ENCODE results near the gene TNF. TPM values are rescaled to one million over a fixed set of nuclear protein-coding genes. Genes with fewer than 3 reads are reported as not detected.

TNF gene
- total RNA-seq, 5 donors from 2014 or later (not counting 1 experiment from before 2014, with no cell fraction given): 13.8 to 28.0 (median 25.0) TPM

- peaks cover 31% of the 10 kb centered on the region for H3K36me3 Mint-ChIP-seq
- no peaks in the 10 kb centered on the region for H3K27me3 Mint-ChIP-seq
- ATAC-seq (replicated peaks in 1 of 4): peak; percentile 80 to 81 (median 80)
- peaks cover 53 to 68% (median 54%) of the 10 kb centered on the region in 3 donors for H3K4me1 Mint-ChIP-seq
- peaks cover 28 to 46% of the 10 kb centered on the region in 2 experiments for H3K4me1 ChIP-seq (ENCODE audit: control insufficient read depth in 1 of 2, extremely low read depth in 1 of 2, insufficient read depth in 2 of 2, low read length in 2 of 2)
- CTCF ChIA-PET: interaction anchor here (0.6 to 6.2 kb wide), 15 partner anchors 9 to 825 kb away, joined by 3 to 40 read pairs (median 3); partner anchors contain the start of genes BAG6 (in 1 of the 2), LTA (in 1 of the 2), MDC1 (in 1 of the 2) and MICB (in 1 of the 2)
- H3K27me3 ChIP-seq (replicated peaks in 1 of 2; ENCODE audit: control insufficient read depth in 2 of 2, extremely low read depth in 1 of 2, insufficient read depth in 2 of 2, low read length in 1 of 2): no peaks in the 10 kb centered on the region
- peak within 1 kb of the TSS; percentile 99 for H3K27ac ChIP-seq (ENCODE audit: low read length)
- H3K4me3 ChIP-seq (ENCODE audit: control insufficient read depth in 1 of 2, extremely low read depth in 1 of 2, low read length in 1 of 2): peak within 1 kb of the TSS; percentile 87 to 99
- H3K36me3 ChIP-seq (ENCODE audit: control insufficient read depth in 2 of 2, extremely low read depth in 1 of 2, insufficient read depth in 1 of 2, low read length in 1 of 2): peaks cover 9 to 35% of the 10 kb centered on the region in 2 donors
- POLR2A ChIA-PET: interaction anchor here (0.6 to 1.2 kb wide), 18 partner anchors 9 to 1296 kb away, joined by 3 to 6 read pairs (median 3); partner anchors contain the start of genes BAG6 (in 1 of the 2) and MICB (in 1 of the 2)
- H3K4me3 Mint-ChIP-seq: peak within 1 kb of the TSS; percentile 96 to 99 (median 97)
- 0% methylated on average over 35 of the region's 43 CpGs for WGBS (ENCODE audit: insufficient coverage)
- H3K27ac Mint-ChIP-seq: peak within 1 kb of the TSS; percentile 99
- no peaks in the 10 kb centered on the region for H3K9me3 ChIP-seq
- H3K9me3 Mint-ChIP-seq: no peaks in the 10 kb centered on the region
- peak; percentile 84 to 97 (median 93) for DNase-seq
These were observed 33.5 kb upstream of the TNF start, which contains the start of gene DDX39B for GRCh38 chr6:31541658-31542521. Gene DDX39B, minus strand, starts transcription at chr6:31542003. Its CDS starts 1,471 bp downstream, at chr6:31540532.

GRCh38 chr6:31543639-31544038 is 31.7 kb upstream of the TNF start:
- 100% methylated on average over 5 of the region's 6 CpGs for WGBS (ENCODE audit: insufficient coverage)
- DNase-seq (no peak), ATAC-seq (replicated peaks in 1 of 4) (no peak)
- ChIA-PET POLR2A (interaction anchor here in 1 of 2 donors (0.6 kb wide), 1 partner anchor 78 kb away, joined by 3 read pairs; no protein-coding TSS in a partner anchor), CTCF (interaction anchor here (0.6 to 6.2 kb wide), 5 partner anchors 8 to 1429 kb away, joined by 3 to 40 read pairs (median 4); partner anchors contain the start of gene TNF (in 1 of the 2))
- H3K4me1 Mint-ChIP-seq: peaks cover 58 to 65% (median 60%) of the 10 kb centered on the region in 3 donors
- no peaks in the 10 kb centered on the region for H3K27me3 ChIP-seq (replicated peaks in 1 of 2; ENCODE audit: control insufficient read depth in 2 of 2, extremely low read depth in 1 of 2, insufficient read depth in 2 of 2, low read length in 1 of 2)
- no peak overlapping the region for H3K27ac ChIP-seq (ENCODE audit: low read length)
- no peaks in the 10 kb centered on the region for H3K27me3 Mint-ChIP-seq
- H3K9me3 ChIP-seq: no peaks in the 10 kb centered on the region
- H3K9me3 Mint-ChIP-seq: no peaks in the 10 kb centered on the region
- no peak overlapping the region for H3K4me3 ChIP-seq (ENCODE audit: control insufficient read depth in 1 of 2, extremely low read depth in 1 of 2, low read length in 1 of 2)
- H3K4me1 ChIP-seq (ENCODE audit: control insufficient read depth in 1 of 2, extremely low read depth in 1 of 2, insufficient read depth in 2 of 2, low read length in 2 of 2): peaks cover 36 to 56% of the 10 kb centered on the region in 2 experiments
- no peak overlapping the region for H3K27ac Mint-ChIP-seq
- peaks cover 8 to 17% of the 10 kb centered on the region in 2 donors for H3K36me3 ChIP-seq (ENCODE audit: control insufficient read depth in 2 of 2, extremely low read depth in 1 of 2, insufficient read depth in 1 of 2, low read length in 1 of 2)
- peaks cover 21% of the 10 kb centered on the region for H3K36me3 Mint-ChIP-seq
- peak overlapping the region in 1 of 3 donors; percentile 97 for H3K4me3 Mint-ChIP-seq

GRCh38 chr6:31544676-31545075 is 30.7 kb upstream of the TNF start:
- no peaks in the 10 kb centered on the region for H3K27me3 Mint-ChIP-seq
- no peak for DNase-seq
- no peaks in the 10 kb centered on the region for H3K27me3 ChIP-seq (replicated peaks in 1 of 2; ENCODE audit: control insufficient read depth in 2 of 2, extremely low read depth in 1 of 2, insufficient read depth in 2 of 2, low read length in 1 of 2)
- no peak overlapping the region for H3K4me3 ChIP-seq (ENCODE audit: control insufficient read depth in 1 of 2, extremely low read depth in 1 of 2, low read length in 1 of 2)
- H3K9me3 Mint-ChIP-seq: no peaks in the 10 kb centered on the region
- H3K4me1 Mint-ChIP-seq: peaks cover 51 to 55% (median 54%) of the 10 kb centered on the region in 3 donors
- peaks cover 25 to 46% of the 10 kb centered on the region in 2 experiments for H3K4me1 ChIP-seq (ENCODE audit: control insufficient read depth in 1 of 2, extremely low read depth in 1 of 2, insufficient read depth in 2 of 2, low read length in 2 of 2)
- WGBS (ENCODE audit: insufficient coverage): no CpG with 5 or more reads among the region's 2 CpGs
- H3K36me3 Mint-ChIP-seq: peaks cover 11% of the 10 kb centered on the region
- POLR2A ChIA-PET: no interaction called here
- H3K36me3 ChIP-seq (ENCODE audit: control insufficient read depth in 2 of 2, extremely low read depth in 1 of 2, insufficient read depth in 1 of 2, low read length in 1 of 2): peaks cover 3 to 12% of the 10 kb centered on the region in 2 donors
- no peak for ATAC-seq (replicated peaks in 1 of 4)
- H3K9me3 ChIP-seq: no peaks in the 10 kb centered on the region
- no peak overlapping the region for H3K27ac ChIP-seq (ENCODE audit: low read length)
- no peak overlapping the region for H3K27ac Mint-ChIP-seq
- CTCF ChIA-PET: interaction anchor here in 1 of 2 donors (1.3 kb wide), 1 partner anchor 54 kb away, joined by 3 read pairs; no protein-coding TSS in a partner anchor
- no peak overlapping the region for H3K4me3 Mint-ChIP-seq

GRCh38 chr6:31545291-31545690 is 30.1 kb upstream of the TNF start:
- peaks cover 6% of the 10 kb centered on the region for H3K36me3 Mint-ChIP-seq
- CTCF ChIA-PET: interaction anchor here in 1 of 2 donors (7.0 kb wide), 1 partner anchor 51 kb away, joined by 244 read pairs; the partner anchor contains the start of gene NCR3
- H3K27ac Mint-ChIP-seq: no peak overlapping the region
- H3K27me3 ChIP-seq (replicated peaks in 1 of 2; ENCODE audit: control insufficient read depth in 2 of 2, extremely low read depth in 1 of 2, insufficient read depth in 2 of 2, low read length in 1 of 2): no peaks in the 10 kb centered on the region
- H3K4me3 Mint-ChIP-seq: peak overlapping the region in 1 of 3 donors; percentile 7
- 86% methylated on average over 6 of the region's 7 CpGs for WGBS (ENCODE audit: insufficient coverage)
- ATAC-seq (replicated peaks in 1 of 4): no peak
- H3K27ac ChIP-seq (ENCODE audit: low read length): no peak overlapping the region
- H3K27me3 Mint-ChIP-seq: no peaks in the 10 kb centered on the region
- no peak for DNase-seq
- H3K36me3 ChIP-seq (ENCODE audit: control insufficient read depth in 2 of 2, extremely low read depth in 1 of 2, insufficient read depth in 1 of 2, low read length in 1 of 2): peaks cover 0 to 6% of the 10 kb centered on the region in 2 donors
- no peaks in the 10 kb centered on the region for H3K9me3 Mint-ChIP-seq
- H3K4me1 Mint-ChIP-seq: peaks cover 45 to 49% (median 48%) of the 10 kb centered on the region in 3 donors
- H3K9me3 ChIP-seq: no peaks in the 10 kb centered on the region
- POLR2A ChIA-PET: no interaction called here
- H3K4me3 ChIP-seq (ENCODE audit: control insufficient read depth in 1 of 2, extremely low read depth in 1 of 2, low read length in 1 of 2): no peak overlapping the region
- peaks cover 19 to 40% of the 10 kb centered on the region in 2 experiments for H3K4me1 ChIP-seq (ENCODE audit: control insufficient read depth in 1 of 2, extremely low read depth in 1 of 2, insufficient read depth in 2 of 2, low read length in 2 of 2)

- H3K9me3 ChIP-seq: no peaks in the 10 kb centered on the region
- peaks cover 13 to 40% of the 10 kb centered on the region in 2 experiments for H3K4me1 ChIP-seq (ENCODE audit: control insufficient read depth in 1 of 2, extremely low read depth in 1 of 2, insufficient read depth in 2 of 2, low read length in 2 of 2)
- H3K27ac Mint-ChIP-seq: peak within 1 kb of the TSS; percentile 88 to 92
- peak within 1 kb of the TSS; percentile 46 to 49 for H3K4me3 ChIP-seq (ENCODE audit: control insufficient read depth in 1 of 2, extremely low read depth in 1 of 2, low read length in 1 of 2)
- H3K4me1 Mint-ChIP-seq: peaks cover 42 to 44% (median 42%) of the 10 kb centered on the region in 3 donors
- no peaks in the 10 kb centered on the region for H3K27me3 Mint-ChIP-seq
- peaks cover 0 to 8% of the 10 kb centered on the region in 2 donors for H3K36me3 ChIP-seq (ENCODE audit: control insufficient read depth in 2 of 2, extremely low read depth in 1 of 2, insufficient read depth in 1 of 2, low read length in 1 of 2)
- peak within 1 kb of the TSS; percentile 82 for H3K27ac ChIP-seq (ENCODE audit: low read length)
- no peaks in the 10 kb centered on the region for H3K27me3 ChIP-seq (replicated peaks in 1 of 2; ENCODE audit: control insufficient read depth in 2 of 2, extremely low read depth in 1 of 2, insufficient read depth in 2 of 2, low read length in 1 of 2)
- ChIA-PET POLR2A (interaction anchor here in 1 of 2 donors (0.7 kb wide), 1 partner anchor 27 kb away, joined by 7 read pairs; no protein-coding TSS in a partner anchor), CTCF (interaction anchor here (0.7 to 7.0 kb wide), 5 partner anchors 29 to 284 kb away, joined by 3 to 244 read pairs (median 6); partner anchors contain the start of genes NCR3 (in 1 of the 2) and TNF (in 1 of the 2))
- ATAC-seq (replicated peaks in 1 of 4): peak; percentile 47 to 52 (median 50)
- H3K9me3 Mint-ChIP-seq: no peaks in the 10 kb centered on the region
- DNase-seq: peak; percentile 61 to 87 (median 74)
- 17% methylated on average over 7 of the region's 11 CpGs for WGBS (ENCODE audit: insufficient coverage)
- H3K36me3 Mint-ChIP-seq: no peaks in the 10 kb centered on the region
- H3K4me3 Mint-ChIP-seq: peak within 1 kb of the TSS; percentile 84 to 88 (median 88)
These were observed 28.9 kb upstream of the TNF start, which contains the start of gene ATP6V1G2 for GRCh38 chr6:31546339-31546957. Gene ATP6V1G2, minus strand, starts transcription at chr6:31546608. Its CDS starts 49 bp downstream, at chr6:31546559.

Data from T-cell (primary cell).